SIG-M5 (cell line): Measurements from ENCODE around the gene PRSS57.
"Not testable (repeated sequence)": the region's sequence is repeated elsewhere in the genome, so short reads cannot be mapped to it uniquely, and the experiment has no call there.

ENCODE experiments used
- DNase-seq: peaks from one replicate; lab custom pipeline; 2025; lab: John Stamatoyannopoulos, UW

The PRSS57 gene

DNA sequence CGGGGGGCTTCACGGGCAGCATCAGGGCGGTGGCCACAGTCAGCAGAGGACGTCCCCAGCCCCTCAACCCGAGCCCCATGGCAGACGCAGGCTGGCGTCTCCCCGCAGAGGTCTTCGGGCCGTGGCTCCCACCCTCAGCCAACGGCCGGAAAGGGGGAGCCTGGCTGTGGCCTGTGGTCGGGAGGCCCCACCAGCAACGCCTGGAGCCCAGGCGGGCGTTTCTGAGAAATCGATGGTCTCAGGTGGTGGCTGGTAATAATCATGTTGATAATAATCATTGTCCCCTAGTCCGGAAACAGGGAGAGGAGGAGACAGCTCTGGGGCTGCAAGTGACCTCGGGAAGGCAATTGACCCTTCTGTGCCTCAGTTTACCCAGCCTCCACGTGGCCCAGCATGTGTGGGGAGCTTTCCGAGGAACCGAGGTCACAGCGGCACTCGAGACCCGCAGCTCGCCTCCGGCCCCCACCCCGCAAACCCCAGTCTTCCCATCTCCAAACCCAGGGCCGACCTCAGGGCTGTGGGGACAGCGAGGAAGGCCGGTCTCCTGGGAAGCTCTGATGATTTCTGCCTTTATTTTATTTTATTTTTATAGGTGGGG is at the start of gene PRSS57:
PRSS57 (minus strand) TSS at position 101 of the 598 bp plus-strand sequence; CDS start at position 79, 22 bp downstream.
- no peak for DNase-seq

DNA sequence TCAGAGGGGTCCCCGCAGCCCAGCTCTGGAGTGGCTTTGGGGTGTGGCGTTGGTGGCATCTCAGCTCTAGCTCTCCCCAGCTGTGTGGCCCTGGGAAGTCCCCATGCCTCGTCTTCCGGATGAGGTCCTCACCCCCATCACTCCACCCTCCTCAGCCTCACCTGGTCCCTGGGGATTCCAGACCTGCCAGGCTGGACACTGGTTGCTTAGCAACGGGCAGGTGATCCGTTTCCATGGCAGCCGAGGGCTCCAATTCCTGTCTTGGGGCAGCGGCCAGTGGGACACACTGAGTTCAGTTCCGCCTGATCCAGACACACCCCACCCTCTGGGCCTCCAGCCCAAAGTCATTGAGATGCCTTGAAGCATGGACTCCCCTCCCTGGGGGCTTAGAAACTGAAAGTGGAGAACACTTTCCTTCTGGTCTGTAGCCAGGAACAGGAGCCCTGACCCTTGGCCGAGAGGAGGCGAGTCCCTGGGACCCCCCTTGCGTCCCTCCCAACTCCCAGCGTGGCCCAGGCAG is 48.0 kb upstream of the PRSS57 start:
- DNase-seq = no peak

DNA sequence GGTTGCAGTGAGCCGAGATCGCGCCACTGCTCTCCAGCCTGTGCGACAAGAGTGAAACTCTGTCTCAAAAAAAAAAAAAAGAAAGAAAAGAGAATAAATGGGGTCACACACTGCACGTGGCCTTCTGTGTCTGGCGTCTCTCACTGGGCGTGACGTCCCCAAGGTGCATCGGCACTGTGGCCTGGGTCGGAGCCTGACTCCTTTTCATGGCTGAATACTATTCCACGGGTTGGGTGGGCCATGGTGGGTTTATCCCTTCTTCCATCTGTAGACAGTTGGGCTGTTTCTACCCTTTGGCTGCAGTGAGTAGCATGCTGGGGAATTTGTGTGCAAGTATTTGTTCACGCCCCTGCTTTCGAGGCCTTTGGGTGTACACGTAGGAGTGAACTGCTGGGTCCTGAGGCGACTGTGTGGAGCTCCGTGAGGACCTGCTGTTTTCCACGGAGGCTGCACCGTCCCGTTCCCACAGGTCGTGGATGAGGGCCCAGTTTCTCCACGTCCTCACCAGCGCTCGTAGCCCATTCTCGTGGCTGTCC is 47.4 kb upstream of the PRSS57 start:
- no peak for DNase-seq

DNA sequence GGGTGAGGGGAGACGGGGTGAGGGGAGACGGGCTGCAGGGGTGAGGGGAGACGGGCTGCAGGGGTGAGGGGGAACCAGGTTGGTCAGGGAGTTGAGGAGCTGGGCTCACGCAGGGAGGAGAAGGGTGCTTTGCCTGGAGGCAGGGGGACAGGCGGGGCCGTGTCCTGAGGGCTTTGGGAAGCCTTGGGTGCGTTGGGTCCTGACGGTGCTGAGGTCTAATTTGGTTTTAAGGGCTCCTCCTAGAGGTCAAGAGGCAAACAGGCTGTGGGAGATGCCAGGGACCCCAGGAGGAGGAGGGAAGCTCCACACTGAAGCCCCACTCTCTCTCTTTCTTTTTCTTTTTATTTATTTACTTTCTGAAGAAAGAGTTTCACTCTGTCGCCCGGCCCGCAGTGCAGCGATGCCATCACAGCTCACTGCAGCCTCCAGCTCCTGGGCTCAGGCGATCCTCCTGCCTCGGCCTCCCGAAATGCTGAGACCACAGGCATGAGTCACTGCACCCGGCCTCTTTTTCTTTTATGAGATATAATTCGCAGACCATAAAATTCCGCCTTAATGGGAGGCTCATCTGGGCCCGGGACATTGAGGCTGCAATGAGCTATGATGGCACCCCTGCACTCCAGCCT is 46.4 kb upstream of the PRSS57 start:
- DNase-seq = no peak

DNA sequence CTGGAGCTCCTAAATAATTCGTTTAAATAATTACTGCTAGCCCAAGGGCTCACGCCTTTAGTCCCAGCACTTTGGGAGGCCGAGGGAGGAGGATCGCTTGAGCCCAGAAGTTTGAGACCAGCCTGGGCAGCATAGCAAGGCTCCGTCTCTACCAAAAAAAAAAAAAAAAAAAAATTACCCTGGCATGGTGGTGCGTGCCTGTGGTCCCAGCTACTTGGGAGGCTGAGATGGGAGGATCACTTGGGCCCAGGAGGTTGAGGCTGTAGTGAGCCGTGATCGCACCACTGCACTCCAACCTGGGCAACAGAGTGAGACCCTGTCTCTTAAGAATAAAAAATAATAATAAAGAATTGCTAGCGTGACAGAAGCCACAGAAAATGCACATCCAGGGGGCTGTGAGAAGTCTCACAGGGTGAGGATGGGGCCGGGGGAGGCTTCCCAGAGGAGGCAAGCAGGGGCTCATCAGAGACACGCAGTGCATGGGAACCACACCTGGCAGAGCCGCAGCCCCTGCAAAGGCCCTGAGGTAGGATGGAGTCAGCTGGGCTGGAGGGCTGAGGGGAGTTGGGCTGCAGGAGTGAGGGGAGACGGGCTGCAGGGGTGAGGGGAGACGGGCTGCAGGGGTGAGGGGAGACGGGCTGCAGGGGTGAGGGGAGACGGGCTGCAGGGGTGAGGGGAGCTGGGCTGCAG is 45.7 kb upstream of the PRSS57 start:
- not testable (repeated sequence) for DNase-seq

DNA sequence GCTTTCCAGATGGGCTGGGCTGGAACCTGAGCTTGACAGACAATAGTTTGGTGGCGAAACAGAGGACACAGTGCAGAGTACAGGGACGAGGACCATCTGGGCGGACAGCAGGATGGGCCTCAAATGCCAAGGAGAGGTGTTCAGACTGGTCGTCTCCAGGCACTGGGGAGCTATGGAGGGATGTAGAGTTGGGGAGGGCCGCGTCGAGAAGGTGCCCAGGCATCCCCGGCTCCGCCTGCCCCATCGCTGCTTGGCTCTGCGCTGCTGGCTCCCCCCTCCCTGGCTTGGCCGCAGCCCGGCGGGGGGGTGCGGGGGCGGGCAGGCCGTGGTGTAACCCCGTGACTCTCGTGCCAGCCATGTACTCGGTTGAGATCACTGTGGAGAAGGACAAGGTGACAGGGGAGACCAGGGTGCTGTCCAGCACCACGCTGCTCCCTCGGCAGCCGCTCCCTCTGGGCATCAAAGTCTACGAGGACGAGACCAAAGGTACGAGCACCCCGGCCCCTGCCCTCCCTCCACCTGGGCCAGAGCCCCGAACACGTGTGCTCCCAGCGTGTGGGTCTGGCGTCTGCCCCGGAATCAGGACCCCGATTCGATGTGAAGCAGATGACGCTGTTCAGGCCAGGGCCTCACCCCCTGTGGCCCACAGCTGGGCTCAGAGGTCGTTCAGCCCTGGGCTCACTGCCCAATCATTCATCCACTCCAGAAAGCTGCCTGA is 44.9 kb upstream of the PRSS57 start:
- no peak for DNase-seq

DNA sequence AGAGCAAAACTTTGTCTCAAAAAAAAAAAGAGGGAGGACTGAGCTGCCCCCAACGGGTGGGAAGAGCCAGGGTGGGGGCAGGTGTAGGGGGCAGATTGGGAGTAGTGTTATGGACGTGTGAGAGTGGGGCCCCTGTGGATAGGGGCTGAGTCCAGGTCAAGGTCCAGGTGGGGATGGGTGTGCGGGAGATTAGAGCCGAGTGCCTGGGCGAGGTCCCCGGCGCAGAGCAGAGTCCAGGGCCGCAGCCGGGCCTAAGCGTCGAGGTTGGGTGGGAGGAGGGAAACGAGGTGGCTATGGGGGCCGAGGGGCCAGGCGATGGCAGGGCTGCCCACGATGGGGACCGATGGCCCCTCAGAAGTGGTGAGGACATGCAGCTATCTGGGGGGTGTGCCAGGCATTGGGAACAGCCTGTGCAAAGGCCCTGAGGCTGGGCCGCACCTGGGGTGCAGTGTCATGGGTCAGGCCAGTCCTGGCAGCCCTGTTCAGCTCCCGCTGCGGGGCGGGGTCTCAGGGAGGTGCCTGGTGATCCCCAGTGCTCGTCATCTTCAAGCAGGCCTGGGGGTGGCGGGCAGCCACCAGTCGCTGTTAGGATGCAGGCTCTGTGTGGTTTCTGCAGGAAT is 43.4 kb upstream of the PRSS57 start:
- DNase-seq = no peak

DNA sequence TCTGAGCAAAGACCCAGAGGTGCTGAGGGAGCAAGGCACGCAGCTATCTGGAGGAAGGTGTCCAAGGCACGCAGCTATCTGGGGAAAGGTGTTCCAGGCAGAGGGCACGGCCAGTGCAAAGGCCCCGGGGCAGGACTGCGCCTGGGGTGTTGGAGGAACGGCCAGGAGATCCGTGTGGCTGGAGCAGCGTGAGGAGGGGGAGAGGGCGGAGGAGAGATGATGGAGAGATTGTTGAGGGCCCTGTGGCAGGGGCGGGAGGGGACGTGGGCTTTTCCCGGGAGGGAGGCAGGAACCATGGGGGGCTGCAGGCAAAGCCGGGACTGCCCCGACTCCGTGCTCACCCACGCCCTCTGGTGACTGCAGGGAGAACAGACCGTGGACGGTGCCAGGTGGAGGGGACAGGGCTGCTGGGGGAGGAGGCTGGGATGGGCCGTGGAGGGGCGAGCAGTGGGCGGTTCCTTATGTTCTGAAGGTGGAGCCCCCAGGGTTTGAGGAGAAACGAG is 42.4 kb upstream of the PRSS57 start:
- DNase-seq = no peak

DNA sequence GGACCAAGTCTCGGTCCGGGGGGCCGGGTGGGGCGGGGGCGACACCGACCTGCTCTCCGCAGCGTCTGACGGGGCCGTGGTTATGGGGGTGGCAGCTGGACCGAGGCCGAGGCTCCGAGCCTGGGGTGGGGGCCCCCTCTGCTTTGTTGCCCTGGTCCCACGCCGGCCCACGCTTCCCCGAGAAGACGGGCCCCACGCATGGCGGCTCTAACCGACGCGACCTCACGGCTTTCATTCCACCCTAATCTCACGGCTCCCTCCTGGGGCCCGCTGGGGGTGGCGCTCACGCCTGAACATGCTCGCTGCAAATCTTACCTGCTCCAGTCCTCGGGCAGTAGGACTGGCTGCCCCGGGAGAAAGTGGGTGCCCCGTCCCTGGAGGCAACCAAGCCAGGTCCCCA is 40.9 kb upstream of the PRSS57 start:
- no peak for DNase-seq

DNA sequence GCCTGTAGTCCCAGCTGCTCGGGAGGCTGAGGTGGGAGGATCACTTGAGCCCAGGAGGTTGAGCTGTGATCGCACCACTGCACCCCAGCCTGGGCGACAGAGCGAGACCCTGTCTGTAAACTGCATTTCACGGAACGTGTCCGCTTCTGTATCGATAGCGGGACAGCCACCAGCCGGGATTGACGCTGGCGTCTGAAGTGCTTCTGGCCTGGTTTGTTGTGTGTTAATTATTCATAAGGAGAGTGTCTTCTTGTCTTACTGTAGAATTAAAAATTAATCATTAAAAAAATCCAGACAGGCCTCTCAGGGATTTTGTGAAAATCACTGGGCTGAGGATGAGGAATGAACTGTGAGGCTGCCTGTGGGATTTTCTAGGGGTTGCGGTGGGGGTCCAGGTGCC is 39.5 kb upstream of the PRSS57 start:
- no peak for DNase-seq

DNA sequence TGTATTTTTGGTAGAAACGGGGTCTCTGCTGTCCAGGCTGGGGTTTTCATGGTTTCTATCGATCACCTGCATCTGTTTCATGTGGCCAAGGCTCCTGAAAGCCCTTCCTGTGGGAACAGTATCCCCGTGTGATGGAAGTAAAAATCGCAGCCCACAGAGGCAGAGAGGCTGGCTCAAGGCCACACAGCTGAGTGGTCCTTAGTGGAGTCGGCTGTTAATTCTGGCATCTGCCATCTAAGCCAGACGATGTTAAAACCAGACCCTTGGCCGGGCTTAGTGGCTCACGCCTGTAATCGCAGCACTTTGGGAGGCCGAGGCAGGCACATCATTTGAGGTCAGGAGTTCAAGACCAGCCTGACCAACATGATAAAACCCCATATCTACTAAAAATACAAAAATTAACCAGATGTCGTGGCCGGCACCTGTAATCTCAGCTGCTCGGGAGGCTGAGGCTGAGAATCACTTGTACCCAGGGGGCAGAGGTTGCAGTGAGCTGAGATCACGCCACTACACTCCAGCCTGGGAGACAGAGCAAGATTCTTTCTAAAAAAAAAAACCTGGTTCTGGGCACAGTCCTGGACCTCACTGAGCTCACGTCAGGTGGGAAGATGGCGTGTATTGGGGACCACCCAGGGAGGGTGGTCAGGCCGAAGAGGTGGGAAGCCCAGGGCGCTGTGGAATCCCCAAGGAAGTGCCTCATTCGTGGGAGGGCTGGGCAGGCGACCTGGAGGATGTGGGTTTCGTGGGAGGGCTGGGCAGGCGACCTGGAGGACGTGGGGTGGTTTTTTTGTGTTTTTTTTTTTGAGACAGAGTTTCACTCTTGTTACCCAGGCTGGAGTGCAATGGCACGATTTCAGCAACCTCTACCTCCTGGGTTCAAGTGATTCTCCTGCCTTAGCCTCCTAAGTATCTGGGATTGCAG is 37.2 kb upstream of the PRSS57 start:
- no peak for DNase-seq

DNA sequence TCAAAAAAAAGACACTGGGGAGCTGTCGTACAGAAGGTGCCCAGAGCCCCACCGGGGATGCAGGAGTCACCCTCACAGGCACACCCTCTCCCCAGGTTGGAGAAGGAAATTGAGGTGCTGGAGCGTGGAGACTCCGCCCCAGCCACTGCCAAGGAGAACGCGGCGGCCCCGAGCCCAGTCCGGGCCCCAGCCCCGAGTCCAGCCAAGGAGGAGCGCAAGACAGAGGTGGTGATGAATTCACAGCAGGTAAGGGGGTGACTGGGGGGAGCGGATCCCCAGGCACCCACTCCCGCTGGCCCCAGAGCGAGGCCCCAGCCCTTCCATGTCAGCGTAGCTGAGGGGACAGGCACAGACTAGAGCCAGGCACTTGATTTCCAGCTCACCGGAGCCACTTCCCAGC is 35.7 kb upstream of the PRSS57 start:
- no peak for DNase-seq

DNA sequence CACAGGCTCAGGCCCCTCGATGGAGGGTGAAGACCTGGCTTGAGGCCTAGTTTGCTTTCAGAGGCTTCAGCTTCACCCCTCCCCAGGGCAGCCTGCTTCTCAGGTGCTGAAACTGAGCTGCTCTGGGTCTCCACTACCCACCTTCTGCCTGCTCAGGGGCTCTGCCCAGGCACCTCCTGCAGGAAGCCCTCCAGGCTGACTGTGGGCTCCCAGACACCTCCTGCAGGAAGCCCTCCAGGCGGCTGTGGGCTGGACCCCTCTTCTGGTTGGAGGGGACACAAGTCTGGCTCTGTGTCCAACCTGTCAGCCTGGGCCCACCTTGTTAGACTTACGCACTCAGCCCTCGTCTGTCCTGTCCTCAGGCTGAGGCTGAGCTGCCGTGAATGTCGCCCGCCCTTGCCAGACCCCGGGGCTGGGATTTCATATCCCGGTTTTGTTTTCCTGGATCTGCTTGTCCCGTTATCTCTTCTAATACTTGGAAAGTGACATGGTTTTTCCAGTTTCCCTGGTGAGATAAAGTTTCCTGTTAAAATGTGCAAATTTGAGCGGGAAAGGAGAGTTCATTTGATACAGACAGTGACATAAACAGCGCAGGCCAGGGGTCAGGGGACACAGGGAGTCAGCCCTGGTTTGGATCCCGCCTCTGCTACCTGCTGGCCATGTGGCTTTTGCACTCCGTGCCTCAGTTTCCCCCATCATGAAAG is 34.9 kb upstream of the PRSS57 start:
- no peak for DNase-seq

DNA sequence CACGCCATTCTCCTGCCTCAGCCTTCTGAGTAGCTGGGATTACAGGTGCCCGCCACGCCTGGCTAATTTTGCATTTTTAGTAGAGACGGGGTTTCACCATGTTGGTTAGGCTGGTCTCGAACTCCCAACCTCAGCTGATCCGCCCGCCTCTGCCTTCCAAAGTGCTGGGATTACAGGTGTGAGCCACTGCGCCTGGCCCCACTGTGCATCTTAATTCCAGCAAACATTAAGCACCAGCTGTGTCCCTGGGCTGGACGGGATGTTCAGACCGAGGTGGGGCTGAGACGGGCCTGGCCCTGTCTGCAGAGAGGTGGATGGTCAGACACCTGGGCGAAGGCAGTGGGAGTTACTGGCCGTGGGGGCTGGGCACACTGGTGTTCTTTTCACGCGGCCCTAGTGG is 34.3 kb upstream of the PRSS57 start:
- not testable (repeated sequence) for DNase-seq

DNA sequence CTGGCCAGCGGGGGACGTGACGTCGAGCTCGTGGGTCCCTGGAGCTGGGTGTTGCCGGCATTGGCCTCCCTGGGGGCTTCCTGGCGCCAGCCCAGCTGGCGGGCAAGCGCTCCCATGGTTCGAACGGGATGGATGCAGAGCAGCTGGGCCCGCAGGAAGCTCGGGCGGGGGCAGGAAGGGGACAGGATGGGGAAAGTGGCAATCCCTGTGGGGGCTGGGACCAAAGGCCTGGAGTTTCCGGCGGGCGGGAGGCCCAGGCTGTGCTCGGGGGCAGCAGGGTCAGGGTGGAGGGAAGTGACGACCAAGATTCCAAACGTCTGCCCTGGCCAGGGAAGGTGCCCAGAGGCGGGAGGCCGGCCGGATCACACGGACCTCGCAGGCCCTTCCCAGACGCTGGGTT is 32.8 kb upstream of the PRSS57 start:
- DNase-seq = no peak

DNA sequence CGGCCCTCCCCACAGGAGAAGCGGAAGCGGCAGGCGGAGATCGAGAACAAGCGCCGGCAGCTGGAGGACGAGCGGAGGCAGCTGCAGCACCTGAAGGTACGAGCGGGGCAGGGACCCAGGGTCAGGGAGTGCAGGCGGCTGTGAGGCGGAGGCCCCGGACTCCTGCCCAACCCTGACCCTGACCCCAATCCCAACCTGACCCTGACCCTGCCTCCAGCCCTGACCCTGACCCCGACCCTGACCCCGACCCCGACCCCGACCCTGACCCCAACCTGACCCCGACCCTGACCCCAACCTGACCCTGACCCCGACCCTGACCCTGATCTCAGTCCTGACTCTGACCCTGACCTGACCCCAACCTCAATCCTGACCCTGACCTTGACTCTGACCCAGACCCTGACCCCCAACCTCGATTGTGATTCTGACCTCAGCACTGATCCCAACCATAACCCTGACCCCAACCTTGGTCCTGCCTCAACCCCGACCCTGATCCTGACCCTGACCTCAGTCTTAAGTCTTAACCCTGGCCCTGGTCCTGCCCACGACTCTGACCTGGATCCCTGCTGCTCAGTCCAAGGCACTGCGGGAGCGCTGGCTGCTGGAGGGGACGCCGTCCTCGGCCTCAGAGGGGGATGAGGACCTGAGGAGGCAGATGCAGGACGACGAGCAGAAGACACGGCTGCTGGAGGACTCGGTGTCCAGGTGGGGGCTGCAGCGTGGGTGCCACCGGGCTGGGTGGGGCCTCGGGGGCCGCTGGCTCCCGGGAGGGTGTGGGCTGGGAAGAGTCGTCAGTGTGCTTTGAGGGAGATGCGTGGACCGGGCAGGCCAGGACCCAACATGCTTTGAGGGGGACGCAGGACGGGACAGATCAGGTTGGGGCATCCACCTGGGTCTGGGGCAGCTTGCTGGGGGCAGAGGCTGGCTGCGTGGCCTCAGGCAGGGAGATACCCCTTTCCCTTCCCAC is 32.0 kb upstream of the PRSS57 start:
- no peak for DNase-seq

DNA sequence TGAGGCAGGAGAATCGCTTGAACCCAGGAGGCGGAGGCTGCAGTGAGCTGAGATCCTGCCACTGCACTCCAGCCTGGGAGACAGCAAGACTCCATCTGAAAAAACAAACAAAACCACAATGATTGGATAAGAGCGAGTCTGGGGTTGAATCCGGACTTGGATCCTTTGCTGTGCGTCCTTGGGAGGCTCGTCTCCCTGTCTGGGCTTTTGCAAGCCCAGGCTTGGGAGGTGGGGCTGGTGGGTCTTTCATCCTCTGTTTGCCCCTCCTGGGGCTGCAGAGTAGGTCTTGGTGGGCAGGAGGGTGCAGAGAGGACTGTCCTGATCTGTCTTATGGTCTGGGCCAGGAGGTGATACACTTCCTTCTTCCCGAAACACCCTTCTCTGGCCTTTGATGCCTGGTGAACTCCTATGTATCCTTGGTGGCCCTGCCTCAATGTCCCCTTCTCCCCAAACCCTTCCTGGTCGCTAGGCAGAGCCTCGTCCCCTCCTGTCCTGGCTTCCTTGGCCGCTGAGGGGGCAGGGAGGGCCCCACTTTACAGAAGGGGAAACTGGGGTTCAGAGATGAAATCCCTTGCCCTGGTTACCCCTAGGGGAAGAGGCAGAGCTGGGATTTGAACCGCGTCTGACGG is 30.3 kb upstream of the PRSS57 start:
- DNase-seq = no peak

DNA sequence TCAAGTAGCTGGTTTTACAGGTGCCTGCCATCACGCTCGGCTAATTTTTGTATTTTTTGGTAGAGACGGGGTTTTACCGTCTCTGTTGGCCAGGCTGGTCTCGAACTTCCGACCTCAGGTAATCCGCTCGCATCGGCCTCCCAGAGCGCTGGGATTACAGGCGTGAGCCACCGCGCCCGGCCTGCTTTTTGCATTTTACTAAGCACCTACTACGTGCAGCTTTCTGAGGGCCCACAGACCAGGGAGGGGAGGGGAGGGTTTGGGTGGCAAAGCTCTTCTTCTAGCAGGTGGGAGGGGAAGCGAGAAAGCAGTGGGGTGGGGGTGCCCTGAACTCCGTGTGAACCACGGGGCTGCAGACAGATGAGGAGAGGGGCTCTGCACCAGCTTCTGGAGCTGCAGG is 28.5 kb upstream of the PRSS57 start:
- DNase-seq = no peak
